Left lung (tissue), 10 donors: ENCODE results near the gene MKLN1. TPM values are rescaled to one million over a fixed set of nuclear protein-coding genes. Genes with fewer than 3 reads are reported as not detected.

Experiments used
- ATAC-seq: fragments of 200-7000 bp; cut with Tn5 transposase; one replicate; pipeline ENCODE4 v1.9.1; 2020; ENCODE audit warnings: moderate library complexity
- DNase-seq, 4 donors: peaks; one replicate each; pipeline ENCODE4 v3.0.0-alpha.2; 2013 to 2020
- H3K27ac ChIP-seq, 2 donors: fragments of 200-600 bp; sonication (generic) in 1 of 2; one replicate each; pipeline versions ENCODE4 v1.5.0 to v1.8.0; 2020 to 2021
- H3K27me3 ChIP-seq, 2 donors: fragments of 200-600 bp; sonication (generic) in 1 of 2; one replicate each; pipeline versions ENCODE4 v1.5.0 to v1.8.0; 2020 to 2021
- H3K36me3 ChIP-seq, 2 donors: fragments of 200-600 bp; sonication (generic) in 1 of 2; one replicate each; pipeline versions ENCODE4 v1.5.0 to v1.8.0; 2020 to 2021
- H3K4me1 ChIP-seq, 2 donors: fragments of 200-600 bp; one replicate each; pipeline ENCODE4 v1.8.0; 2021
- H3K4me3 ChIP-seq, 2 donors: fragments of 200-600 bp; sonication (generic) in 1 of 2; one replicate each; pipeline versions ENCODE4 v1.5.0 to v1.8.0; 2020 to 2021; ENCODE audit warnings: mild to moderate bottlenecking in 1 of 2
- H3K9me3 ChIP-seq, 2 donors: fragments of 200-600 bp; sonication (generic) in 1 of 2; one replicate each; pipeline versions ENCODE4 v1.5.0 to v1.8.0; 2020 to 2021
- CTCF ChIP-seq, 2 donors: fragments of 200-600 bp; sonication (generic) in 1 of 2; IDR thresholded peaks; one replicate each; pipeline versions ENCODE4 v1.5.0 to v1.8.0; 2021; ENCODE audit warnings: antibody characterized with exemption in 2 of 2
- intact Hi-C, 2 donors: fragments of 100-400 bp; cut with DNase I; formaldehyde crosslinking; loops; one replicate each; pipeline versions ENCODE4 v1.11.2 to v1.14.2; 2022
- polyA plus RNA-seq, 6 donors: library from polyadenylated mRNA; unstranded; fragments of 120-200 nt; gene quantifications; one replicate each; pipeline ENCODE4 v1.2.1, GENCODE V29; 2013; ENCODE audit not compliant: insufficient read length in 6 of 6
- total RNA-seq, 2 donors: library from RNA; stranded (reverse); fragmentation: NEBNext Ultra II Directional; extraction: Animal tissue kit (Norgen Biotek cat#: 25700); gene quantifications; one replicate each; pipeline ENCODE4 v1.2.1, GENCODE V29; 2021
- donor health status: DM: no; HTN: yes; CAD: no.
- donor health status: DM: no; HTN: no; CAD: no.

Gene MKLN1
- total and polyA plus RNA-seq, 8 donors, result 38.7 to 49.0 (median 44.5) TPM

- ATAC-seq (no peak), DNase-seq (no peak)
- H3K4me1 ChIP-seq, result peaks cover 0 to 23% of the 10 kb centered on the region in 2 donors
- H3K36me3 ChIP-seq, result peaks cover 0 to 8% of the 10 kb centered on the region in 2 donors
- peaks cover 0 to 29% of the 10 kb centered on the region in 2 donors for H3K9me3 ChIP-seq
- intact Hi-C loops, result no loop called here
- no peak overlapping the region for H3K4me3 ChIP-seq
- H3K27ac ChIP-seq, result no peak overlapping the region
- TF ChIP-seq CTCF (IDR thresholded peaks at IDR 0.05), result no peak
- H3K27me3 ChIP-seq, result no peaks in the 10 kb centered on the region
Observed at GRCh38 chr7:131335639-131336381, 8.1 kb downstream of the MKLN1 start.

- TF ChIP-seq CTCF (IDR thresholded peaks at IDR 0.05), result no peak
- H3K27me3 ChIP-seq, result no peaks in the 10 kb centered on the region
- intact Hi-C loops, result no loop called here
- ATAC-seq, result no peak
- H3K36me3 ChIP-seq, result peaks cover 0 to 8% of the 10 kb centered on the region in 2 donors
- DNase-seq, result no peak
- H3K27ac ChIP-seq, result no peak overlapping the region
- H3K4me1 ChIP-seq, result peaks cover 0 to 16% of the 10 kb centered on the region in 2 donors
- H3K9me3 ChIP-seq, result peaks cover 0 to 29% of the 10 kb centered on the region in 2 donors
- no peak overlapping the region for H3K4me3 ChIP-seq
Observed at GRCh38 chr7:131336956-131337355, 9.3 kb downstream of the MKLN1 start.

- no peak for ATAC-seq
- Histone ChIP-seq H3K4me1 (peaks cover 0 to 16% of the 10 kb centered on the region in 2 donors), H3K27me3 (no peaks in the 10 kb centered on the region), H3K36me3 (peaks cover 0 to 2% of the 10 kb centered on the region in 2 donors), H3K9me3 (peaks cover 0 to 29% of the 10 kb centered on the region in 2 donors), H3K27ac (no peak overlapping the region), H3K4me3 (no peak overlapping the region)
- no peak for DNase-seq
- intact Hi-C loops, result no loop called here
- TF ChIP-seq CTCF (IDR thresholded peaks at IDR 0.05), result no peak
Observed at GRCh38 chr7:131338173-131338572, 10.5 kb downstream of the MKLN1 start.

GRCh38 chr7:131338691-131339390, 11.2 kb downstream of the MKLN1 start:
- Histone ChIP-seq H3K27me3 (no peaks in the 10 kb centered on the region), H3K27ac (no peak overlapping the region), H3K36me3 (no peaks in the 10 kb centered on the region), H3K9me3 (peaks cover 0 to 29% of the 10 kb centered on the region in 2 donors), H3K4me3 (no peak overlapping the region), H3K4me1 (peaks cover 0 to 22% of the 10 kb centered on the region in 2 donors)
- no peak for DNase-seq
- ATAC-seq, result no peak
- no peak for TF ChIP-seq CTCF (IDR thresholded peaks at IDR 0.05)
- intact Hi-C loops, result no loop called here

GRCh38 chr7:131341690-131342089, 14.0 kb downstream of the MKLN1 start:
- Histone ChIP-seq H3K27me3 (no peaks in the 10 kb centered on the region), H3K36me3 (no peaks in the 10 kb centered on the region), H3K4me1 (peaks cover 0 to 22% of the 10 kb centered on the region in 2 donors), H3K4me3 (no peak overlapping the region), H3K9me3 (peaks cover 0 to 19% of the 10 kb centered on the region in 2 donors), H3K27ac (no peak overlapping the region)
- intact Hi-C loops, result no loop called here
- no peak for TF ChIP-seq CTCF (IDR thresholded peaks at IDR 0.05)
- no peak for DNase-seq
- ATAC-seq, result no peak
